ENCODE measurements around the gene WEE2.
"Not testable (repeated sequence)": the region's sequence is repeated elsewhere in the genome, so short reads cannot be mapped to it uniquely, and the experiment has no call there.

WEE2 gene

DNA sequence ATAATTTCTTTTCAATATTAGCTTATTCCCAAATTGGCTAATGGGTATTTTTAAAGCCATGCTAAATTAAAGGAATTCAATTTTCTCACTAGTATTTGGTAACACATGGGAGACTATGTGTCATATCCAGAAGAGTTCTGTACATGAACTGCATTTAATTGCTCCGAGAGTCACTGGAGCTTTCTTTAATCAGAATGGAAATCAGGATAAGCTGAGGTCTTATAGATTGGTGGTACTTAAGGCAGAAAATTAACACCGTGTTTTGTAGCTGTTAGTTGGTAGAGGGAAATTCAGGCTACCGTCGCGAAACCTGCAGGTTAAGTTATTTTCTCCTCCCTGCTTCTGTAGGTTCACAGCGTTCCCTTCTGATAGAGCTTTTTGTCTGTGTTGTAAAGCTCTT is at the start of gene WEE2:
TSS of gene WEE2 (plus strand) at position 3 of the 400 bp plus-strand sequence. CDS start 406 bp downstream, outside the sequence.
- DNase-seq: no peak

DNA sequence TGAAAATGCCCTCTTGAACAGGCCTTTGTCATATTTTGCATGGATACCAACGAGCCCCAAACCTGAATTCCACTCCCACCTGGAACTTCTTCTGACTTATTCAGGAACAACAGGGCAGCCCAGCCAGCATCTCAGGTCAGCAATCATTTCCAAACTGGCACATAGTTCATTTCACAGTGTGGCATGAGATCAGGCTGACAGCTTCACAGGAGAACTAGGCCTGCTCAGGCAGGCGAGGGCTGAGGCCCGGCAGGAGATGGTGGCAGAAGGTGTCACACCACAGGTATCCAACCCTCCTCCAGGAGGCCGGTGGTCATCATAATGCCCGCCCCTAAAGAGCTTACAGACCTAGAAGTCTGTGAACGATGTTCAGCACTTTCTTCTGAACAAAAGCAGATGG is 48.7 kb upstream of the WEE2 start:
- no peak for DNase-seq

DNA sequence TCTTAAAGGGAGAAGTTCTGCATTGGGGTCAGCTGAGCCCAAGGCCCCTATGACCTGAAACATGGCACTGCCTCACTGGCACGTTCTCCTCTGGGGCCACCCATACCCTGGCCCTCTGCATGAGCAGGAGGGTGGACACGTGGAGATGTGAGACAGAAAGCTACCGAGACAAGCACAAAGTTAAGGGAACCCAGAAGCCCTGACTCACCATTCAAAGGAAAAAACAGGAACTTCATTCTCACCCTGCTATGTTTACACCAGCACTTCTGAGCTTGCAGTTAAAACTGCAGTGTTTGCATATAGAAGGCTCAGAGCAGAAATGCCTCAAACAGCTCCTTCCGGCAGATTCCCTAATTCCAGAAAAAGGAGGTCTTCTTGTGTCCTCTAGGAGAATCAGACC is 47.9 kb upstream of the WEE2 start:
- no peak for DNase-seq

DNA sequence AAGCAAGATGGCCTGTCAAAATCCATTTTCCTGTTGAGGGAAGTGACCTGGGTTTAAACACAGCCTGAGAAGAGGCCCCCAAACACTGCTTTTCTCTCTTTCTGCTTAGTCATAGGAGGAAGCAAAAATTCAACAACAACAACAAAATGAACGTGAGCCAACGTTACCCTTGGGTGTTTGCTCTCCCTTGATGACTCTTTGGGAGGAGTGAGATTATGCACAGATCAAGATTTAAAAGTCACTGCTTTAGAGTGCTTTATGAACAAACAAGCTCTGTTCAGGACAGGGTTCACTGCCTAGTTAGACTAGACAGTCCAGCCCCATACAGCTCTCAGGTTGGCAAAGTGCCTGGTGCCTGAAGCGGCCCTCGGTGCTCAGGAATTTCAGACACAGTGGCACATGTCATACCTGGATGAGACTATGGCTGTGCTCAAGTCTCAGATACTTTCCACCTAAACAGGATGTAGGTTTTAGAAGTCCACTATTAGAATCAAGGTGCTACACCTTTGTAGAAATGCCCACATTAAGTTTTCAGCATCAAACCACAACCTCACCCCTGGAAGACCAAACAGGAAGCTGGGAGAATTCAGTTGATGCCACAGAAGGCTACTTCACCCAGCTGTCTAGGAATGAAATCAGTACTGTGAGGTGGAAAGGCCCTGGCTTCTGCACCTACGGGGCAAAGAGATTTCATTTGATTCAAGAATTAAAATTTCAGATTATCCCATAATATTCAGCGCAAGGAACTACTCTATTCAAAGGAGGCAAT is 44.9 kb upstream of the WEE2 start:
- DNase-seq: no peak

DNA sequence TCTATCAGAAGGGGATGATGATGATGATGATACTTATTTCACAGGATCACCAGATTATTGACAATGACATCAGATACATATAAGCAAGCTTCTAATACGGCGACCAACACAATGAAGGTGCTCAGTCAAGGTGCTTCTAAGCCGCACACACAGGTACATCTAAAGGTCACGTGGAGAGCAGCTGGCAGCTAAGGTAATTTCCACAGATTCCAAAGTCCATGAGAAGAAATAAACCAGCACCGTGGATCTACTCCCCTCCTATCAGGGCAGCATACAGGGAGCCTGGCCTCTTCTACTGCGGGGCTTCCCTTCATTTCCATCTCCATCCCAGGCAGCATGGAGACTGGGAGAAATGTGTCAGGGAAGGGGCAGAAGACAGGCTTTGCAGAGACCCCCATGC is 43.7 kb upstream of the WEE2 start:
- no peak for DNase-seq

DNA sequence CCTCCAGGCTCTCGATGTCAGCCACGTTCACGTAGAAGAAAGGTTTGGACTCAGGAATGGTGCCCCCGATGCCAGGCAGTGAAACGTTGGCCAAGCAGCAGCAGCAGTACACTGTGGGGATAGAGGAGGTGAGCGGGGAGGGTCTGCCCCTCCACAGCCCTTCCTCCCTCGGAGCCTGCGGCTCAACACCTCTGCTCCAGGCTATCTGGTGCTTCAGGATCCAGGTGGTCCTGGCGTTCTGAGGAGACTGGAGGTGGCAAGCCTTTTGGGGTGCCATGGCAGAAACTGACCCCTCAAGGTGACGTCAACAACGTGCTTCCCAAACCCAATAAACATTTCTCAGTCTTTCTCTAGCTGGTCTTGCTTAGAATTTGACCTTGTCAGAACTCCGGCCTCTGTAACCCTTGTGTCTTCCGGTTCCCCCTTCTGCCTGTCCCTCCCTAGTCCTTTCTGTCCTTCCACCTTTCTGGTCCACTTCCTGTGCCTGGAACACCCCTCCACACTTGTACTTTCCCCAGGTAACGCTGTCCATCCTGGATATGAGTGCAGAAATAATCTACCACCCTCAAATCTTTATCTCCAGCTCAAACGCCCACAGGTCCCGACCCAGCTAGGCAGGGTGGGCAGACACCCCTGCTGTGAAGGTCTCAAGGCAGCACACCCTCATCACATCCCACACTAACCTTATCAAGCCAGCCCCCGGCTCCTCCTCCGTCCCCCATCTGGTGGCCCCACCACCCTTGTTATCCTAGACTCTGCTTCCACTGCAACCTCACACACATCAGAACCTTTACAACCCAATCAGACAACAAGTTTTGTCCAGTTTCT is 42.7 kb upstream of the WEE2 start:
- DNase-seq: no peak

DNA sequence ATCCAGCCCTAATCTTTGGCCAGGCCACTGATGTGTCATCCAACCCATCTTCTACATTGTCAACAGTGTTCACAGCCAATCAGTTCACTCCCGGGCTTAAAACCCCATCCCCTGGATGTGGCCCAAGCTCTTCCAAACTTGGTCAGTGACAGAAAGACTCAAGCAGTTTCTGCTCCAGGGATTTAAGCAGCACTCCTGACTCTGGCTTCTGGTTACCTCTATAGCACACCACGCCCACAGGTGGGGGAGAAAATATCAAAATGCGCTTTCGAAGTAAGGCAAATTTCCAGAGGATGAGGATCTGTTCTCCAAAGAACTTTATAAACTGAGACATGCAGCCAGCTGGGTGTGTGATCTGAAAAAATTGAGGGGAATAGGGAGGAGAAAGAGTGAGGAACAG is 42.1 kb upstream of the WEE2 start:
- DNase-seq: no peak

DNA sequence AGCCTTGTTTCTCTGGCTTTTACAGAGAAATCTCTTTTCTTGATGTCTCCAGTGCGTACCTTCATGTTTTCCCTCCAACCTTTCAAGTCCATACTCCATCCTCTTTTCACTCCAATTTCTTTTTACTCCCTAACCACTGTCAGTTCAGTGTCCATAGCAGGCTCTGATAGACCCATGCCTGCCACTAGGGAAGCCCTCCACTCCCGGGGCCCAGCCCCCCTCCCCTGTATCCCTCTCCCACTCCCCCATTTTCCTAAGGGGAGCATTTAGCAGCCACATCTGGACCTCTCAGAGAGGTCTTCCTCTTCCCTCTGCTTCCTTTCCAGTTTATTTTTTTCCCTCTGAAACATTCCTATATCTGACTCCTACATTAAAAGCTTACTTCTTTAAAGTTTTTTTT is 39.3 kb upstream of the WEE2 start:
- no peak for DNase-seq

DNA sequence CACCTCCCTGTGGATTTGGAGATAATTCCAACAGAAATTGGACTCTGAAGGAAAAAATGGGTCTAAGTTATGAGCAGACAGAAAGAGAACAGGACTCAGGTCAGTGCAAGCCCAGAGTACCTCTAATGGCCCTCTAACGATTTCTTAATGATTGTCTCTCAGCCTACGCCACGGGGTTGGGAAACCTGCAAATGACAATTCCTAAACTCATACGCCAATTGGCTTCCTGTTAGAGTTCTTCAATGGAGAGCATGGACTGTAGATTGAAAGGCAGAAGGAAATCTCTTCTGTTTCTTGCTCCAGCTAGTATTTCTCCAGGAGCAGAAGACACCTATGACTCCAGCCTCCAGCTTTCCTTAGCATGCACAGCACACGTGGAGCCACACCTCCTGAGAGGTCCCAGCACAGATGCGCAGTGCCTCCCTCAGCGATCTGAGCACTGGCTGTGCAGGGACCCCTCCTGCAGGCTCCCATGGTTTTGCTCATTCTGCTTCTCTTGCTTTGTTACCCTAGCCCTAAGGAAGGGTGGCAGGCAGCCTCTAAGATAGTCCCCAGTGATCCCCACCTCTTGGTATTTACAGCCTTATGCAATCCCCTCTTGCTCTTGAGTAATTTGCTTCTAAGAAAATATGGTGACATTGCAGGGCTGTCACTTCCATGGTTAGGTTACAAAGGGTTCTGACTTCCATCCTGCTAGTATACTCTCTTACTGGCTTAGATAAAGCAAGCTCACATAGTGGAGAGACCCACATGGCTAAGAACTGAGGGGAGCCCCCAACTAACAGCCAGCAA is 36.3 kb upstream of the WEE2 start:
- no peak for DNase-seq

DNA sequence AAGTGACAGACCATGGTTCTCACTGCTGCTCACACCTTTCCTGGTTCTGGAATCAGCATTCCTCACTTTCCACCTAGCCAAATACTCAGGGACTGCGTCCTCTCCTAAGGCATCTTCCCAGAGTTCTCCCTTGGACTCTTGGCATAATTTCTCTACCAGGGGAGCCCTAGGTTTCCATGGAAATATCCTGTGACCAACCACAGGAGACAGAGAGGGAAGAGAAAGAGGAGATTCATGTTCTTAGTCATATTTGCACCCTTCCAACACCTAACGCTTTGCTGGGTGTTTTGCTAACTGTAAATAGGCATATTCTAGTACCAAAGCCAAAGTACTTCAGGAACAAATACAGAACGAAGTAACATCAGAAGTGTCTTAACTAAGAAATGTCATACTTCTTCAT is 34.8 kb upstream of the WEE2 start:
- no peak for DNase-seq

DNA sequence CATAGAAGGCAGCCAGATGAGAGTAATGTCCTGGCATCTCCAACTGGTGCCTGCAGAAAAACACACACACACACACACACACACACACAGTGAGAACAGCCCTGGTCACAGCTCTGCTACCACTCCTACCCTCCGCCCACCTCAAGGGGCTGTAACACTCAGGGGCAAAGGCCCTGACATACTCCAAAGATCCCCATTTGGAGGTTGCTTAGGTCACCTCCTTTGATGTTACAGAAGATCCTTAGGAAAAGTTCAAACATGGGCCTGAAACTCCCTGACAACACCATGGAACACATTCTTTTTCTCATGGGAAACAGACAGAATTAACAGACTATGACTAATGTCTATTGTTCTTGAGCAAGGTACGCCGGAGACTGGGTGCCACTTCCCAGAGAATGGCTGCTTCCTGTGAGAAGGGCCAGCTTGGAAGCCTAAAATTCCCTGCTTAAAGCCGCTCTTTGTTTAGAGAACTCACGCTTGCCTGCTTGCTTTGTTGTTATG is 33.9 kb upstream of the WEE2 start:
- no peak for DNase-seq

DNA sequence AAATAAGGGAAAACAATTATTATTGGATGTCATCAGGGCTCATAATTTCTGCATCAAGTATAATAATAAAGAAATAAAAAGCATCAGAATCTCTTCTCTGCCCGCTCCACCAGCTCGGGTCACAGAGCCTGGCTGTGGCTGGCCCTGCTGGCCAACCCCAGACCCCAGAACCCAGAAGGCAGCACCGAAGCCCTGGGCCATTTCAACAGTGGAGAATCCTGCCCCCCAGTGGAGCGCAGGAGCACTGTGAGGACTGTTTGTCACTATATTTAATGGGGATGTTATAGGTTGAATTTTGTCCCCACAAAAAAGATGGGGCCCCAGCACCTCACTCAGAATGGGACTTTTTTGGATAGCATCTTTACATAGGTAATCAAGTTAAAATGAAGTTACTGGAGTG is 33.5 kb upstream of the WEE2 start:
- no peak for DNase-seq

DNA sequence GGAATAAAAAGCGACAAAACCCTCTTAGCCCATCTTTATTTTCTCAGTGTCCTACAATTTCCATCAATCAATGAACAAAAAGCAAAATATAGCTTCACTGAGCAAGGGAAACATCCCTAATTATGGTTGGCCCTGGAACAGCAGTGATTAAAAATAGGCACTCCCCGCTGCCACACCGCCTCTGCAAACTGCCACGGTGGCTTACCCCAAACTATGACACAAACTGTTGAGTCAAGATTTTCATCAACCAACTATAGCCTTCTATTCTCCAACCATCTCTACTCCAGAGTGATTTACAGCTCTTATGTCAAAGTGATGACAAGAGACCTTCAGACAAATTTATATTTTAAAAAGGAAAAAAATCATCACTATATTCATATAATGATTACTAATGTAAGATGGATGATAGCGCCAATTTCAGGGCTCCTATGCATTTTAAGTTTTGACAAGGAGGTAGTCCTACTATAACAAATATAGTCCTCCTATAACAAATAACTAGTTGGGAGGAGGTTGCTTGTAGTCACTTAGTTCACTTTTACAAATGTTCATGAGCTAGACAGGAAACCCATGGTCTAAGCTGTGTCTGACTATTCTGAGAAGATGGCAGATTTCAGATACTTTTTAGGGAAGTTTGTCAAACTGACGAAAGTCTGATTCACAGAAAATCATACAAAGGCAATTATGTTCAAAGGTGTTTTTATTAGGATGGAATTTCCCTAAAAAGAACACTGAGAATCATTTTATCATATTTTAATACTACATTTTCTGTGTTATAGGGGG is 32.5 kb upstream of the WEE2 start:
- DNase-seq: no peak

DNA sequence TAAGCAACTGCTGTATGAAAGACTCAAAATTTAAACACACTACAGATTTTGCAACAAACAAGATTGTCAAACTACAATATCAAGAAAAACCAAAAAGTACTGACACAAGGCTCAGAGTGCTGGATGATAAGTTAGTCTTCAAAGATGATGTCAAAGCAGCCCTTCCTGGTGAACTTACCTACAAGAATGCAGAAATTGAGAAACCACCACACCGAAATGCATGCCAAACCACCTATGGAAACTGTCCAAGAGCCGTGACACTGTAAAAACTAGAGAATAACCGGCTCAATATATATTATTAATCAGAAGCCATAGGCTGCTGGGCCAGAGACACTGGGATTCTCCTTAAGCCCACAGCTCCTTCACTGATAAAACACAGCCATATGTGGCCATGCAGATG is 31.5 kb upstream of the WEE2 start:
- DNase-seq: no peak

DNA sequence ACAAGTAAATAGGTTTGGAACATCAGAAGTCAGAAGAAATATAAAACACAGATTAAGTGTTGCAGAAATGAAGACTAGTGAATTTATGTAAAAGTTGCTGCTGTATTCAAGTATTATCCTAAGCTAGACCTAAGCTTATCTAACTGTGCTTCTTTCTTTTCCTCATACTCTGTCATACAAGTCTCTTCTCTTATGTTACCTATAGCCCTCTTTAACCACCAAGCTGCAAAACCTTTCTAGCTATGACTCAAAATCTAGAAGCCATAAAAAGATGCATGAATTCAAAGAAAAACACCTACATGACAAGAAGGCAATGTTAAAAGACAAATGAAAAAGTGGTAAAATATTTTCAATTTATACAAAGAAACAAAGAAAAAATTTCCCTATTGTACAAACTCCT is 29.1 kb upstream of the WEE2 start:
- DNase-seq: no peak

DNA sequence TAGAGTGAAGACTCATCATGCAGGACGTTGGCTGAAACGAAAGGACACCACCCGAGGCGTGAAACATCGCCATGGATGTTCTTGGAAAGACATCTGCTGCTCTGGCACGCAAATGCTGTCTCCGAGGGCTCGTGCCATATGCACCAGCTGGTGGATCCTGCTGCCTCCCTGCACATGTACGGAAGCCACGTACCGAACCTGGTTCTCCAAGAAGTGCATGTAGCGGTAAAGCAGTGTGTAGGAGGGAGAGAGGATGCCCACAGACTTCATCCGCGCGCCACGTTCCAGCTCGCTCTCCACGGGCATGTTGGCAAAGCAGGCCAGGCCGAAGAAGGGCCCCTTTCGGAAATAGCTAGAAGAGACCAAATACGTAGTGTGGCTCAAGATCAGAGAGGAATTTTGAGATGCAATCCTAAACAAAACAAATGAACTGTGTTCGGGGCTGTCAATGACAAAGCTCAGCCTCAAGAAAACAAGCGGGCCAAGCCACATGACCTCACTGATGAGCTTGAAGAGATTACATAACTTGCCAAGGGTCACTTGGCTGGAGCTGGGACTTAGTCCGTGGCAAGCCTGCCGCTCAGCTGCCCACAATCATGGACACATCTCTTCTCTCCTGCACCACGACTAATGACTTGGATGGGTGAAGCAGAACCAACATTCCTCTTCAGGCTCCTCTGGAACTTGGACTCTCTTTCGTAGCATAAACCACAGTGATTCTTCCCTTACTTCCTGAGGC is 22.7 kb upstream of the WEE2 start:
- DNase-seq: no peak

DNA sequence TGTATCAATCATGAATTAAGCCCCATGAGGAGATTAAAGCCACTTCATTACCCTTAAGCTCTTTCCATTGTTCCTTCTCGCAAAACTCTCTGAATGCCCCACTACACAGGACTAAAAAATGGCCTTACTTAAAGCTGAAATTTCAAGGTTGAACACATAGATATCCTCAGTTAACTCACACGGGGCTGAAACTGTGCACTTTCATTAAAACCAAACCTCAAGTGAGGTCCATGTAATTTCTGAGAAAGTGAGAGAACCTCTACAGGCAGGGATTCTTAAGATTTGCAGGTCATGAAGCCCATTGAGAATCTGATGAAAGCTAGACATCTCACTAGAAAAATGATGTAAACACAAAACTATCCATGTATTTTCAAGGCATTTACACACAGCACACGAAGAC is 22.1 kb upstream of the WEE2 start:
- no peak for DNase-seq

DNA sequence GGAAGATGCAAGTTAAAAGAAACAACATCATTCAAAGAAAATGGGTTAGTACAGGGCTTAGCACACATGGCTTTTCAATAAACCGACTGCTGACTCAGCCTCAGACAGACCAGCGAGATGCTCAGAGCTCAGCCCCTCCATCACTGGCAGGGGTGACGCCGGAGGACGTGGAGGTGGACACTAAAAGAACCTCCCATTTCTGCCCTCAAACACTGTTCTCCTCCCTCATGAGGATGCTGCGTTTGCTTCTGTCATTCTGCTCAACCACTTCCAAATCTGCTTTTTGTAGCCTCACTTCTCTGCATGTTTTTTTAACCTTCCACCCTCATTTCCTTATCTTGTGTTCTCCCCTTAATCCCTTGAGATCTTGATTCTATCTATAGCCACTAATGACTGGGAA is 21.5 kb upstream of the WEE2 start:
- DNase-seq: no peak

DNA sequence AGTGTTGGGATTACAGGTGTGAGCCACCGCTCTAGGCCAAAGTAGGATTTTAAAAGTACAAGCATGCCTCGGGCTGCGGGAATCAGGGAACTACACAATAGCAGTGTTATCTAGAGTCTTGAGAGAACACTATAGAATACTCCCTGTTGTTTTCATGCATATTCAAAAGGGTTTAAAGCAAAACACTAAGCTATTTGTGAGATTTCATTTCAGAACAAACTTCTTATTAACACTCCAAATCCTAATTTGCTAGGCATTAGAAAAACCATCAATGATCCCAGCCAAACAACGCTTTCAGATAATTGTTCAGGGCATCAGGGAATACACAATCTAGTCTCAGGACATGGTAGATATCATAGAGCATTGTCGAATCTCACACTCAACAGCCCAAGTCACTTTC is 20.1 kb upstream of the WEE2 start:
- DNase-seq: no peak

DNA sequence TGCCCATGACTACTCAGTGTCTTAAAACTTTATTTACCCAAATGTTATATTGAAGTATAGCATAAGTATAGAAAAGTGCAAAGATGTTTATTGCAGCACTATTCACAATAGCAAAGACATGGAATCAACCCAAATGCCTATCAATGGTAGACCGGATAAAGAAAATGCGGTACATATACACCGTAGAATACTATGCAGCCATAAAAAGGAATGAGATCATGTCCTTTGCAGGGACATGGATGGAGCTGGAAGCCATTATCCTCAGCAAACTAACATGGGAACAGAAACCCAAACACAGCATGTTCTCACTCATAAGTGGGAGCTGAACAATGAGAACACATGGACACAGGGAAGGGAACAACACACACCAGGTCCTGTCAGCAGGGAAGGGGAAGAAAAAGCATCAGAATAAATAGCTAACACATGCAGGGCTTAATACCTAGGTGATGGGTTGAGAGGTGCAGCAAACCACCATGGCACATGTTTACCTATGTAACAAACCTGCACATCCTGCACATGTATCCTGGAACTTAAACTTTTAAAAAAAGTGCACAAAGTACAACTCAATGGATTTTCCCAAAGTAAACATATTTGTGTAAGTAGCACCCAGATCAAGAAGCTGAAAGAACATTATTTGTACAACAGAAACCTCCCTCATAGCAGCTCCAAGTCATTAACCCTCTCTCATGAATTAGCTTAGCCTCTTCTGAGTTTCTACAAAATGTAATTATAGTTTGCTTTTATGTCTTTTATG is 18.9 kb upstream of the WEE2 start:
- DNase-seq: not testable (repeated sequence)

DNA sequence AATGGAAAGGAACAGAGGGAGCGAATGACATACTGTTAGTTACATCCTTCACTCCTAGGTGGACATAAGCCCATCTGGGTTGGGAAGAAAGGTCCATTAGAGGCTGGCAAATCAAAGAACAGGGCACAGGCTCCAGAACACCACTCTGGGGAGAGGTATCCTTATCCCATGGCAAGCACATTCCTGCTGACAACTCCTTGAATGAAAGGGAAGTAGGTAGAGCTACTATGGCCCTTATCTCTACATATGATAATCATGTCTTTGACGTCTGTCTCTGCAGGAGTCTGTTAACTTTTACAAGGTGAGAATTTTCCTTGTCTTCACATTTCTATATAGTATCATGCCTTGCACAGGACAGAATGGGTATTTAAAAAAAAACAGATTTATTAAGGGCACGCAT is 16.6 kb upstream of the WEE2 start:
- no peak for DNase-seq

All from stimulated activated CD4-positive, alpha-beta T cell treated with anti-CD3 and anti-CD28 coated beads, Interleukin-2, amount 100 ng/mL, for 24 hours (primary cell).